Testis (tissue), 3 donors: Measurements from ENCODE around the gene ABCA8. TPM values are rescaled to one million over a fixed set of nuclear protein-coding genes. Genes with fewer than 3 reads are reported as not detected.

Experiments
- DNase-seq: peaks from one replicate; pipeline ENCODE4 v3.0.0-alpha.2; 2019
- H3K27ac ChIP-seq, 2 donors: fragments of 200-600 bp; sonication (generic); one replicate each; pipeline ENCODE4 v1.5.1; 2019
- H3K27me3 ChIP-seq: fragments of 200-600 bp; sonication (generic); one replicate; pipeline ENCODE4 v1.5.1; 2019
- H3K36me3 ChIP-seq: fragments of 200-600 bp; sonication (generic); one replicate; pipeline ENCODE4 v1.5.1; 2017; ENCODE audit warnings: low read depth; ENCODE audit errors: missing control alignments
- H3K4me1 ChIP-seq: fragments of 200-600 bp; sonication (generic); one replicate; pipeline ENCODE4 v1.5.1; 2019
- H3K4me3 ChIP-seq, 2 donors: fragments of 200-600 bp; sonication (generic); one replicate each; pipeline ENCODE4 v1.5.1; 2017 to 2019
- H3K9me3 ChIP-seq: fragments of 200-600 bp; sonication (generic); one replicate; pipeline ENCODE4 v1.5.1; 2017
- POLR2A ChIP-seq: fragments of 450-650 bp; IDR thresholded peaks from one replicate; pipeline ENCODE4 v1.6.1; 2017; ENCODE audit warnings: antibody characterized with exemption, mild to moderate bottlenecking, moderate library complexity
- WGBS, 2 donors: methylation state at CpG; one replicate each; pipeline ENCODE4 v1.1.5; 2018; 5-methylcytosine and 5-hydroxymethylcytosine counted together
- intact Hi-C: fragments of 100-400 bp; cut with DNase I; formaldehyde crosslinking; loops from one replicate; pipeline ENCODE4 v1.15.1; 2023; ENCODE audit warnings: low total_unique reads
- polyA plus RNA-seq: library from polyadenylated mRNA; stranded (reverse); fragments of 350-450 nt; fragmentation: Illumina TruSeq; extraction: RNeasy Lipid Tissue Mini Kit (QIAGEN cat#74804); gene quantifications from one replicate; pipeline ENCODE4 v1.2.3, GENCODE V29; 2014; ENCODE audit warnings: low read depth, low replicate concordance; ENCODE audit not compliant: insufficient read depth
- total RNA-seq, 2 donors: library from RNA; depleted of rRNA; stranded (reverse); fragments of >200 nt; gene quantifications; one replicate each; pipeline ENCODE4 v1.2.3, GENCODE V29; 2016
- TF ChIP-seq, protein P1 (sequence below), 3 experiments: fragments of 450-650 bp in 2 of 3; fragments of 200-600 bp in 1 of 3; sonication (generic) in 1 of 3; IDR thresholded peaks; one replicate each; pipeline ENCODE4 v1.5.1; 2016 to 2019; ENCODE audit warnings: antibody characterized with exemption in 3 of 3, mild to moderate bottlenecking in 2 of 3, moderate library complexity in 1 of 3

Gene ABCA8
- total and polyA plus RNA-seq, 3 donors from 2014 or later: 45.6 to 249 (median 188) TPM

DNA sequence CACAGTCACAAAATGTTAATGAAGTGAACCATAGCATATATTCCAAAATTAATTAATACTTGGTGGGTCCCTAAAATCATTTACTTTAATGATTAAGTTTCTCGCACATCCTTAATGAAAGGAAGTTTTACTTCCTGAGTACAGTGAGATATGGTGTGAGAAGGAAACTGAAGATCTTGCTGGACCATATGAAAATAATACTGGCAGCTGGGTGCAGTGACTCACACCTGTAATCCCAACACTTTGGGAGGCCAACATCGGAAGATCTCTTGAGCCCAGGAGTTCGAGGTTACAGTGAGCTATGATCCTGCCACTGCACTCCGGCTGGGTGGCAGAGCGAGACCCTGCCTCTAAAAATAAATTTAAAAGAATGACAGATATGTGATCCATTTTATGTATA is 62.5 kb downstream of the ABCA8 start:
- TF ChIP-seq, protein P1, sequence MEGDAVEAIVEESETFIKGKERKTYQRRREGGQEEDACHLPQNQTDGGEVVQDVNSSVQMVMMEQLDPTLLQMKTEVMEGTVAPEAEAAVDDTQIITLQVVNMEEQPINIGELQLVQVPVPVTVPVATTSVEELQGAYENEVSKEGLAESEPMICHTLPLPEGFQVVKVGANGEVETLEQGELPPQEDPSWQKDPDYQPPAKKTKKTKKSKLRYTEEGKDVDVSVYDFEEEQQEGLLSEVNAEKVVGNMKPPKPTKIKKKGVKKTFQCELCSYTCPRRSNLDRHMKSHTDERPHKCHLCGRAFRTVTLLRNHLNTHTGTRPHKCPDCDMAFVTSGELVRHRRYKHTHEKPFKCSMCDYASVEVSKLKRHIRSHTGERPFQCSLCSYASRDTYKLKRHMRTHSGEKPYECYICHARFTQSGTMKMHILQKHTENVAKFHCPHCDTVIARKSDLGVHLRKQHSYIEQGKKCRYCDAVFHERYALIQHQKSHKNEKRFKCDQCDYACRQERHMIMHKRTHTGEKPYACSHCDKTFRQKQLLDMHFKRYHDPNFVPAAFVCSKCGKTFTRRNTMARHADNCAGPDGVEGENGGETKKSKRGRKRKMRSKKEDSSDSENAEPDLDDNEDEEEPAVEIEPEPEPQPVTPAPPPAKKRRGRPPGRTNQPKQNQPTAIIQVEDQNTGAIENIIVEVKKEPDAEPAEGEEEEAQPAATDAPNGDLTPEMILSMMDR (IDR thresholded peaks at IDR 0.05): no peak
- no peak for TF ChIP-seq POLR2A
- intact Hi-C loops: no loop called here
- Histone ChIP-seq H3K9me3 (no peaks in the 10 kb centered on the region), H3K27ac (no peak overlapping the region), H3K36me3 (no peaks in the 10 kb centered on the region), H3K27me3 (no peaks in the 10 kb centered on the region), H3K4me3 (no peak overlapping the region), H3K4me1 (no peaks in the 10 kb centered on the region)
- no peak for DNase-seq
- 71 to 91% methylated on average over 5 of the region's 5 CpGs for WGBS, 2 donors

- WGBS, 2 donors: 88 to 100% methylated on average over 1 of the region's 1 CpG
- intact Hi-C loops: no loop called here
These were observed 63.0 kb downstream of the ABCA8 start for GRCh38 chr17:68892193-68892592.

GRCh38 chr17:68886401-68886800 is 68.8 kb downstream of the ABCA8 start:
- no peaks in the 10 kb centered on the region for H3K27me3 ChIP-seq
- no peak for TF ChIP-seq POLR2A
- TF ChIP-seq, protein P1 (IDR thresholded peaks at IDR 0.05): no peak
- H3K9me3 ChIP-seq: no peaks in the 10 kb centered on the region
- no peak for DNase-seq
- intact Hi-C loops: no loop called here
- WGBS, 2 donors: 69 to 71% methylated on average over 3 of the region's 3 CpGs
- H3K4me3 ChIP-seq: no peak overlapping the region
- H3K27ac ChIP-seq: peak overlapping the region in 1 of 2 donors; percentile 3
- H3K4me1 ChIP-seq: no peaks in the 10 kb centered on the region
- no peaks in the 10 kb centered on the region for H3K36me3 ChIP-seq

More at GRCh38 chr17:68892193-68892592, 63.0 kb downstream of the ABCA8 start:
- Histone ChIP-seq H3K27ac (no peak overlapping the region), H3K4me3 (no peak overlapping the region), H3K36me3 (no peaks in the 10 kb centered on the region), H3K9me3 (no peaks in the 10 kb centered on the region), H3K4me1 (no peaks in the 10 kb centered on the region), H3K27me3 (no peaks in the 10 kb centered on the region)
- DNase-seq: no peak
- TF ChIP-seq, protein P1 (IDR thresholded peaks at IDR 0.05): no peak
- TF ChIP-seq POLR2A: no peak

- no peak for DNase-seq
- H3K27ac ChIP-seq: no peak overlapping the region
- 87 to 96% methylated on average over 4 of the region's 4 CpGs for WGBS, 2 donors
- no peak overlapping the region for H3K4me3 ChIP-seq
- no peaks in the 10 kb centered on the region for H3K9me3 ChIP-seq
- H3K36me3 ChIP-seq: no peaks in the 10 kb centered on the region
- H3K4me1 ChIP-seq: no peaks in the 10 kb centered on the region
- intact Hi-C loops: no loop called here
- no peaks in the 10 kb centered on the region for H3K27me3 ChIP-seq
- TF ChIP-seq POLR2A: no peak
- TF ChIP-seq, protein P1 (IDR thresholded peaks at IDR 0.05): no peak
These were observed 70.3 kb downstream of the ABCA8 start for GRCh38 chr17:68884888-68885287.

DNA sequence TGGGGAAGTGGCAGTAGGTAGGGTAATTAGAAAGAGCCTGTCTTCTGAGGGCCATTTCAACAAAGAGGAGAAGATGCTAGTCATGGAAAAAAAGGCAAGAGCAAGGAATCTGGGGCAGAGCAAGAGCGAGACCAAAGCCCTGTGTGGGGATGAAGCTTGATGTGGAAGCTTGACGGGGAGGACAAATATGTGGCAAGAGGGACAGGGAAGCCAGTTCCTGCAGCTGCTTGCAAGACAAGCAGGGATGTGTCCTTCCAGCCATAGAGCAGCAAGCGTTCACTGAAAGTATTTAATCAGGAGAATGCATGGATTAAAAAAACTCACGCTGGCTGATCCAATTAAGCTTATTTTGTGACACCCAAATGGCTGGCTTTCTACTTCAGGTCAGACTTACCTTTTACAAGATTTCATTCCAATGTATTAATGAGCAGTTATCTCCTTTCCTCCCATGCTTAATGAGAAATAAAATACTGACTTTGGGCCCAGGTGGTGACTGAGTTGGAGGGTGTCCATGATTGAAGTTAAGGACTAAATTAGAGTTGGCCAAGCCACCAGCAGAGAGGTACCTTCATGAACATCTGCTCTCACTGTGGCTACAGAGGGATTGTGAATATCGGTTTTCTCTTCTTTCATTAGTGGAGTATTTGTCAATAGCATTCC is 76.8 kb downstream of the ABCA8 start:
- Histone ChIP-seq H3K36me3 (no peaks in the 10 kb centered on the region), H3K27ac (no peak overlapping the region), H3K27me3 (no peaks in the 10 kb centered on the region), H3K9me3 (no peaks in the 10 kb centered on the region), H3K4me3 (no peak overlapping the region), H3K4me1 (no peaks in the 10 kb centered on the region)
- intact Hi-C loops: no loop called here
- WGBS, 2 donors: 80 to 82% methylated on average over 5 of the region's 5 CpGs
- DNase-seq: no peak
- TF ChIP-seq POLR2A: no peak
- TF ChIP-seq, protein P1 (IDR thresholded peaks at IDR 0.05): no peak
